HG03135 (cell line): Measurements from ENCODE around the gene BHMT.

Source experiments
- ATAC-seq: cut with Tn5 transposase; IDR thresholded peaks from one replicate; pipeline ENCODE4 v1.9.1; 2021; ENCODE audit warnings: mild to moderate bottlenecking, moderate library complexity; ENCODE audit not compliant: unreplicated experiment

BHMT gene

GRCh38 chr5:79111387-79111959 lies at the start of gene BHMT:
BHMT (plus strand) TSS chr5:79111809; CDS start chr5:79111886, 77 bp downstream.
- ATAC-seq, result no peak

- no peak for ATAC-seq
These were observed 49.2 kb upstream of the BHMT start for GRCh38 chr5:79062436-79062835.

DNA sequence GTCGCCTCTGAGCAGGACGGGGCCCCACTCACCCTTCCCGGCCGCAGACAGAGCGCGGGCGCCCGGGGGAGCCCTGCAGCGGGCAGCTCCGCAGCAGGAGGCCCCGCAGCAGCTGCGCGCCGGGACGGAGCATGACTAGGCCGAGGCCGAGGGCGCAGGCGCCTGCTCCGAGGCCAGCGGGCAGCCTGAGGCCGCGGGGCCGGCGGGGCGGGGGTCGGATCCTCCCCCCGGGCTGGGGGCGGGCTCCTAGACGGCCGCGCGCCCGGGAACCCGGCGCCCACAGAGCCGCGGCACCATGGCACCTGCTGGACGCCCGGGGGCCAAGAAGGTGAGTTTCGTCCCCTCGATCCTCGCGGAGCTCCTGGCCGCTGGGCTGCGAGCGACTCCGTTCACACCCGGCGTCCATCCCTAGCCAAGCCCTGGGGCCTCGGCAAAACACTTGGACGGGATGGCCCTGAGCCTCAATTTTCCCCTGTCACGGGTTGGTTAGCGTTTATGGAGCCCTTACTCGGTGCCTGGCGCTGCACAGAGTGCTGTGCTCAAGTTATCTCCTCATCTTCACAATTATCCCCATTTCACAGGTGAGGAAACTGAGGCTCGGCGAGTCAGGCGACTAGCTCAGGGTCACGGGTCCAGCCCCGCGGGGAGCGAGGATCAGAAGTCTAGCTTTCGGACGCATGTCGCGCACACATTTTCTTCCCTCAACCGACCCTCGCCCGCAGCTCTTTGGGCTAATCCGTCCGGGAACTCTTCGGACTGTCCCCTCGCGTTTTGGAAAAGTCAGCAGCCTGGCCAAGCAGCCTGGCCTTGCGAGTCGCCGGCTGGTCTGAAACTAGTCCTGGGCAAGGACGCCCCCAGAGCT lies 41.9 kb upstream of the BHMT start, which contains the start of the genes BHMT2 and DMGDH:
Gene BHMT2, plus strand, starts transcription at position 280 of the 862 bp plus-strand sequence. Its CDS starts 16 bp downstream, at position 296.
Gene DMGDH, minus strand, starts transcription at position 187 of the 862 bp plus-strand sequence. Its CDS starts 54 bp downstream, at position 133.
- ATAC-seq, result no peak

GRCh38 chr5:79070350-79070667 lies 41.3 kb upstream of the BHMT start:
- ATAC-seq, result no peak

GRCh38 chr5:79074641-79075040 lies 37.0 kb upstream of the BHMT start:
- no peak for ATAC-seq

- no peak for ATAC-seq
These were observed 35.8 kb upstream of the BHMT start for GRCh38 chr5:79075646-79076426.

- no peak for ATAC-seq
These were observed 34.8 kb upstream of the BHMT start for GRCh38 chr5:79076819-79077218.

DNA sequence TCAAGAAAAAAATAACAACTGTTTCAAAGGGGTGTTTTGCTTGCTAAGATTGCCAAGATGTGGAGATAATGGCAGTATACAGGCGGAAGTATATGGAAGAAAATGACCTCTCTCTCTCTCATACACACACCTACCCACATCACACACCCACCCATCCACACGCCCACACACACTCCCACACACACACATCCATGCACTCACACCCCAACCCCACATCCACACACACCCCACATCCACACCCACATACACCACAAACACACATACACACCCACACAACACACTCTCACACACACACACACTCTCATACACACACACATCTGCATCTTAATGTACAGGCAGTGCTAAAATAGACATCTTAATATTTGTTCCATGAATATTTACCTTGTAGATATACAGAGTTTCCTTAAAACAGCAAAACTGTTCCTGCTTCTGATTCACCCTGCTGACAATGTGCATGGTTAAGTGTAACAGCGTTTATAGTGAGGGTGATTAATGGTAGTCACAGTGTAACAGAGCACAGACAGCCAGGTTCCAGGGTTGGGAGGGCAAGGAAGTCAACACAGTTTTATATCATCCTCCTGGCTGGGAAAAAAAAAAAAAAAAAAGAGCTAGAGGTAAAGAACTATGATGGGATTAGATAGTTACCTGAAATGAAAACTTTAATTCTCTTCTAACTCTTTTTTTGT lies 33.8 kb upstream of the BHMT start:
- ATAC-seq, result no peak

DNA sequence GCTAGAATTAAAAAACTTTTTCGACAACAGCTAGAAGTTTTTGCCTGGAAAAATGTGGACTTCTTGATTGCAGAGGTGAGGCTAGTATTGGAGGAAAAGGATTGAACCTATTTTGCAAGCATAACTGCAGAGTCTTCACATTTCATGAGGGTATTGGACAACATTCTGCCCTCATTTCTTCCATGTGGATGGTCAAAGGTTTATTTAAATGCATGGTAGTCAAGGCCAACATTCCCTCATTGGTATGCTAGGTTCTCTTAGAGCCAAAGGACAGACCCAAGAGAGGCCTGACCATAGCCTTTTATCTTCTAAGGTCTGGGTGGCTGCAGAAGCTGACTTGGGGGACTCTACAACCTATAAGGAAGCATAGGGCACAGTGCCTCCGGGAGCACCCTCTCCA lies 30.8 kb upstream of the BHMT start:
- no peak for ATAC-seq

- no peak for ATAC-seq
These were observed 29.8 kb upstream of the BHMT start for GRCh38 chr5:79081779-79082178.

- ATAC-seq, result no peak
These were observed 25.5 kb upstream of the BHMT start for GRCh38 chr5:79086116-79086515.

DNA sequence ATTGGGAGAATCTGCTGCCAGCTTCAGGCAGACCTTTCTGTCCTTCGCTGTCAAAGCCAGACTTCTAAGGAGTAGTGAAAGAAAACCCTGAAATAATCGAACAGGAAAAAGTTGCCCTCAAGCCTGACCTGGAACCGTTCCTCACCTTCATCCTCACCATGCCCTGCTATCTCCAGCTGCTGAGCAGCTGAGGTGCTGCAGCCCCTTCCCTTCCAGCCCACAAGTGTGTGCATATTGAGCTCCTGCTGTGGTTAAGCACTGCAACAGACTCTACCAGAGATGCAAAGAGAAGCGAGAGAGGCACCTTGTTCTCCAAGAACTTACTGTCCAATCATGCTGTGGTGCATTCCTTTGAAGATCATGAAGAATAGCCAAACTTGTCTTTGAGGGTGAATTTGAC lies 23.1 kb upstream of the BHMT start:
- no peak for ATAC-seq

DNA sequence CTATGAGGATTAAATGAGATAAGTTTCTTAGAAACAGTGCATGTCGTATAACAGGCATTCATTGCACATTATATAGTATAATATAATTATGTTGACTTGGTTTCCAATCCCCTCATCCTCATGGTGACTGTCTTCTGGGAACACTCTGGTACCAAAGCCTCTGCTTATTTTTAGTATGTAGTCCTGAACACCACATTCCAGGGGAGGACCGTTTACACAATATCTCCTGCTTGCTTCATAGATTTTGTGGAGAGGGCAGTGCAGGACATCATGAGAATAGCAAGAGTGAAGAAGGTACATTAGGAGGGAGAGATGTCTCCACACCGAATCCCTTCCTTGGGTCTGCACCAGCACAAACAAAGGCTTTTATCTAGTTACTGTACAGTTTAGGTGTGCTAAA lies 20.5 kb upstream of the BHMT start:
- ATAC-seq, result no peak

- no peak for ATAC-seq
These were observed 17.8 kb upstream of the BHMT start for GRCh38 chr5:79093762-79094161.

DNA sequence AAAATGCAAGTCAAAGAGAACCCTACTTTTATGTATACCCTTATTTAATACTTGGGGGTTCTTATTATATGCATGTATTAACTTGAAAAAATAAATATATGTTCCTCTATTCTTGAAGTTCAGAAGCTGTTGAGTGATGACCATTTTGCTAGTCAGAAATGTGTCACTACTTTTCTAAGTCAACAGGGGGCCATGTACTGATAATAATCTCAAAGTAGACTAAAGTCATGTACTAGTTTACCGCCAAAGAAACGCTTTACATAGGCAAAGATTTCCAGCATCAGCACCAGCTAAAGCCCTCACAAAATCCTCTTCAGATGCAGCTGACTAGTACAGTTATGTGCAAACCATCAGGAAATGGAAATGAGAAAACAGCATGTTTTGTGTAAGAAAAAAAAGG lies 5.7 kb upstream of the BHMT start:
- no peak for ATAC-seq

DNA sequence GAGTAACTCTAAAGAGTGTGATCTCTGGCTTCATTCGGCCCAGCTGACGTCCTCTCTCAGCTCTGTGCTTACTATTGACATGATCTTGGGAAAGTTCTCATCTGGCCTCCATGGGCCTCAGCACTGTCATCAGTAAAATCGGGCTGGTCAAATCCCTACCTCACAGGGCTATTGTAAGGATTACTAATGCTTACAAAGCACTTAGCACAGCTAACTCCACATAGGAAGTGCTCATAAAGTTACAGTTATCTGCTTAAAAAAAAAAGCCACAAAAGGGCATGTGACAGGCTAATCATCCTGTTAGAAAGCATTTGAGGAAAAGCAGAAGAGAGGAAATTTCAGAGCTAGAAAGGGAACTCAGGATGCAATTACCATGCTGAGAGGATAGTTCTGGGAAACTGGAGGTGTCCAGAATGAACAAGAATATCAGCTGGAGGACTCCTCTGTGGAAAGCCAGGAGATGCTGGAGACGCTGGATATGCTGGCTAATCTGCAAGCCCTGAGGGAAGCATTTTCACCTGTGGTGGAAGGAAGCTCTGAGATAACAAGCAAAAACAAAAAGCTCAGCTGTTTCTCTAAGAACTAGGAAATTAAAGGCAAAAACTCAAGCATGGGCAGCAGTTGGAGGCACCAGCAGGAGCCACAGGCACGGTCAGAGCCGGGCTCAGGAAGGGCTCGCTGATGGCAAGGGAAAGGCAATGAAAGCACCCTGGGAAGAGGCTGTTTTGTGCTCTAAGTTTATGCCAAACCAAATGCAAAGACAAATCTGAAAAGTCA lies 4.4 kb upstream of the BHMT start:
- ATAC-seq, result no peak

DNA sequence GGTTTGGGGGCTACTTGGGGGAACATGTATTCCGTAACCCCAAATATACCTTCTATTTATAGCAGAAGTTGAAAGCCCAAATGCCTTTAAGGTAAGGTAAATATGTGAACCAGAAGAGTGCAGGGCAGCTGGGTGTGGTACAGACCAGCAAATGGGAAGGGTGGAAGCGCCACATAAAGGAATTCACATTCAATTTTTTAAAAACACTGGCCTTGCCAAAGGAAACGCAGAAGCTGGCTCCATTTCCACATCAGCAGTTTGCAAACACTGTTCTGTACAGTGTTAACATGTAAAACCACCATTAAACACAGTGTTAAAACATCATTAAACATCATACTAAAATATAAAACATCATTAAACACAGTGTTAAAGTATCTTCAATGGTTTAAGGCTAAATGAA lies 3.5 kb upstream of the BHMT start:
- no peak for ATAC-seq

DNA sequence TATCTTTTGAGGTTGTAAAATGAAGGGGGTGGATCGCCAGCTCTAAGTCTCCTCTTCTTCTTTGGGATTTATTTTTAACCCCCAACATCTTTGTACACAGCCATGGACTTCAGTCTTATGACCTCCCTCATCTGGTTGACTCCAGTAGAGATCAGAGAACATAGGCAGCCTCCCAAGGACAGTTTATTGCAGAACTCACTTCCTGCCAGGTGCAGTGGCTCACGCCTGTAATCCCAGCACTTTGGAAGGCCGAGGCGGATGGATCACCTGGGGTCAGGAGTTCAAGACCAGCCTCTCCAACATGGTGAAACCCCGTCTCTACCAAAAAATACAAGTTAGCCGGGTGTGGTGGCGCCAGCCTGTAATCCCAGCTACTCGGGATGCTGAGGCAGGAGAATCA lies 2.8 kb upstream of the BHMT start:
- no peak for ATAC-seq

- ATAC-seq, result no peak
These were observed 1.8 kb upstream of the BHMT start for GRCh38 chr5:79109527-79110492.
